Measurements from ENCODE around the gene CLASP1.
"Not testable (repeated sequence)": the region's sequence is repeated elsewhere in the genome, so short reads cannot be mapped to it uniquely, and the experiment has no call there.

Gene CLASP1

DNA sequence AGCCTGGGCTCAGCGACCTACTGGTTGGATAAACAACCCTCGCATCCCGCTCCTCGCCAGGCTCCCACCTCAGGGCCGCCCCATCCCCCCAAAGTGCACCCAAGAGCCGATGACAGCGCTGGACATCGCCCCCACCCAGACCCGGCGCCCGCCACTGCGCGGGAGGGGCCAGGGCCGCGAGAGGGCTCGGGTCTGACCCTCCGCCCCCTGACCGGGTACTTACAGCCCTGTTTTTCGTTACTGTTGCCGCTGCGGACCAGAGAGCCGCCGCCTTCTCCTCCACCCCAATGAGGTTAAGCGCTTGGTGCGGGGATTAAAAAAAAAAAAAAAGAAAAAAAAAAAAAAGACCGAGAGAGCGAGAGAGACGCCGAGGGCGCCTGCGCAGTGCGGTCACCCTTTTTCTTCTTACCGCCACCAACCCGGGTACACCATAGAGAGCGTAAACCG, at the start of gene CLASP1:
Gene CLASP1, minus strand, starts transcription at position 314 of the 447 bp plus-strand sequence. CDS start 43,567 bp downstream, outside the sequence.
- DNase-seq = no peak

DNA sequence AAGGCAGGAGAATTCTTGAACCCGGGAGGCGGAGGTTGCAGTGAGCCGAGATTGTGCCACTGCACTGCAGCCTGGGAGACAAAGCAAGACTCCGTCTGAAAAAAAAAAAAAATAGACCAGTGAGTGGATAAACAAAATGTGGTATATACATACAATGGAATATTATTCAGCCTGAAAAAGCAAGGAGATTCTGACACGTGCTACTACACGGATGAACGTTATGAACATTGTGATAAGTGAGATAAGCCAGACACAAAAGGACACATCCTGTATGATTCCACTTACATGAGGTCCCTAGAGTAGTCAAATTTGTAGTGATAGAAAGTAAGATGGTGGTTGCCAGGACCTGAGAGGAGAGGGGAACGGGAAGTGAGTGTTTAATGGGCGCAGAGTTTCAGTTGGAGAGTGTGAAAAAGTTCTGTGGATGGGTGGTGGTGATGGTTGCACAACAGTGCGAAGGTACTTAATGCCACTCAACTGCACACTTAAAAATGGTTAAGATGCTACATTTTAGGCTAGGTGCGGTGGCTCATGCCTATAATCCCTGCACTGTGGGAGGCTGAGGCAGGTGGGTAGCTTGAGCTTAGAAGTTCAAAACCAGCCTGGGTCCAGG, 49.2 kb upstream of the CLASP1 start:
- DNase-seq = no peak

DNA sequence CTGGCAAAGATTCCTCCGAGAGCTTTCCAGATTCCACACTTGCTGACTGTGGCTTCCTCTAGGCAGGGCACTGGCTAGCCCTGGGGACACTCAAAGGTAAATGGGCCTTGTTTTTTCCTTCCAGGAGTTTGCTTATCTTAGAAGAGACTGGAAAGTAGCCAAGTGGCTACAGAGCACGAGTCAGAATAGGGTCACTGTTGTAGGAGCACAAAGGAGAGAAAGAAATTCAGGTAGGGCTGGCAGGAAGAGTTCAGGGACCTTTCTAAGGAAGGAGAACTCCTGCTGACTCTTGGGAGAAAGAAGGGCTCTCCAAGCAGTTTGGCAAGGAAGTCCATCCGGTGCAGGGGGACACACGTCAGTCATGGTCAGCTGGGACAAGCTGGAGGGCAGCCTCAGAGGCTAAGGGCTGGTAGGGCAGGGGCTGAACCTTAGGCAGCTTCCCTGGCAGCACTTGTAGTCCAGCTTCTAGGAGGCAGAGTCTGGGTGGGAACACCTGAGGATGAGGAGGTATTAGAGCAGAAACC, 47.9 kb upstream of the CLASP1 start:
- no peak for DNase-seq

DNA sequence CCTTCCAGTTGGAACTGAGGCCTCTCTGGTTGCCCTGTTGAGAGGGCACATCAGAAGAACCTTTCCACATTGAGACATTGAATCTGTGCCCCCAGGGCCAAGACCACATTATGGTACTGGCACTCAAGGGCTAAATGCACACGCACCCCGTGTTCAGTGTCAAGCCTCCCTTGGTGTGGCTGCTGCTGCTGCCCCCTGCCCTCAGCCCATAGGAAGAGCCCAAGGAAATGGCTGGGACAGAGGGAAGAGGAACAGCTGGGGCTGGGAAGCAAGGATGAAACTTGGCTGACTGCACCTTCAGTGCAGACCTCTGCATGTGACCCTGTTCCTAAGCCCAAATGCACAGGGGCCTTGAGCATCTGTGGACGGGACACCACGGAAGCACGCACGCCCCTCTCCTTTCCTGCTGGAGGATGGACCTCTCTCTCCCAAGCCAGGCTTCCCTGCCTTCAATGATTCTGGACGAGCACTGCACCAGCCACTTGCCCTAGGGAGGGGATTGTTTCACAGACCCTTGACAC, 47.2 kb upstream of the CLASP1 start:
- no peak for DNase-seq

DNA sequence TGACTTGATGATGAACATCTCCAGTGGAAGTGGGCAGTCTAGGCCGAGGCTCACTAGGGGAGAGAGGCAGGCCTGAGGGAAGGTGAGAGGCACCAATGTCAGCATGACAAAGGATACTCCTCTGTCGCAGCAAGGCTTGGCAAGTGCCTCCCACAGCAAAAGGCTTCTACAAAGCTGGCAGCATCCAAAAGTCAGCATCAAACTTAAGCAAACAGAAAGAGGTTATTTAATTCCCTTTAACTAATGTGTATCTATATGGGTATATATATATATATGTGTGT, 45.8 kb upstream of the CLASP1 start:
- no peak for DNase-seq

DNA sequence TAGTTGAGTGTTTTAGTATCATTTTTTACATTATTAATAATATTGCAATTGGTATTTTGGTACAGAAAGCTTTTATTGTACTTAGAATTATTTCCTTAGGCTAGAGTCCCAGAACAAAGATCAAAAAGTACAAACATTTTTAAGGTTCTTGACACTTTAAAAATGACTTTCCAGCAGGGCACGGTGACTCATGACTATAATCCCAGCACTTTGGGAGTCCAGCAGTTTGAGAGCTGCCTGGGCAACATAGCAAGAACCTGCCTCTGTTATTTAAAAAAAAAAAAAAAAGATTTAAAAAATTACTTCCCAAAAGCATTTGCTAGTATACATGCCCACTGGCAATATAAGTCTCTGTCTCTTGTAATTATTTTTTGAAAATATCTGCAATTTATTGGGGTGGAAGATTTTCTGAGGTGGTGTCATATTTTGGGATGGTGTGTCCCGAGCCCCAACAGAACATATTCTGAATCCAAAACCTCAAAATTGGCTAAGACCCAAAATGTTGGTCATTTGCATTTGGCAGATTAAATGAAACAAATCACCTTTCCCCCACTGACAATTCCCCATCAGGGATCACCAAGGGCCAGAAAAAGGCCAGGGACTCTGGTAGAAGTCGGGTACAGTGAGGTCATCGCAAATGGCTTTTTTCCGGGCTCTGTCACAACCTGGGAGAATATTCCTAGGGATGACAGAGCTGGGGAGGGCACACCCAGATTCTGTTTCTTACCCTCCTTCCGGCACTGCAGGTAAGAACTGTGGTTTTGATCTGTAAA, 45.3 kb upstream of the CLASP1 start:
- DNase-seq = peak; percentile 21

DNA sequence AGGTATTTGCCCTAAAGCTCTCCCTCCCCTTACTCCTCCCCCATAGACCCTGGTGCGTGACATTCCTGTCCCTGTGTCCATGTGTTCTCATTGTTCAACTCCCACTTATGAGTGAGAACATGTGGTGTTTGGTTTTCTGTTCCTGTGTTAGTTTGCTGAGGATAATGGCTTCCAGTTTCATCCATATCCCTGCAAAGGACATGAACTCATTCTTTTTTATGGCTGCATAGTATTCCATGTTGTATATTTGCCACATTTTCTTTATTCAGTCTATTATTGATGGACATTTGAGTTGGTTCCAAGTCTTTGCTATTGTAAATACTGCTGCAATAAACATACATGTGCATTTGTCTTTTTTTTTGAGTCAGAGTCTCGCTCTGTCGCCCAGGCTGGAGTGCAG, 41.3 kb upstream of the CLASP1 start:
- not testable (repeated sequence) for DNase-seq

DNA sequence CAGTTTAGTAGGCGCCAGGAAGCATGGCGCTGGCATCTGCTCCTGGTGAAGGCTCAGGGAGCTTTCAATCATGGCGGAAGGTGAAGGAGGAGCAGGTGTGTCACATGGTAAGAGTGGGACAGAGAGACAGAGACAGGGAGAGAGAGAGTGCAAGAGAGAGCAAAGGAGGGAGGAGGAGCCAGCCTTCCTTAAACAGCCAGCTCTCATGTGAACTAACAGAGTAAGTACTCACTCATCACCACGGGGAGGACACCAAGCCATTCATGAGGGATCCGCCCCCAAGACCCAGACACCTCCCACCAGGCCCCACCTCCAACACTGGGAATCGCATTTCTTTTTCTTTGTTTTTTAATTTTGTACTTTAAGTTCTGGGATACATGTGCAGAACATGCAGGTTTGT, 40.8 kb upstream of the CLASP1 start:
- no peak for DNase-seq

DNA sequence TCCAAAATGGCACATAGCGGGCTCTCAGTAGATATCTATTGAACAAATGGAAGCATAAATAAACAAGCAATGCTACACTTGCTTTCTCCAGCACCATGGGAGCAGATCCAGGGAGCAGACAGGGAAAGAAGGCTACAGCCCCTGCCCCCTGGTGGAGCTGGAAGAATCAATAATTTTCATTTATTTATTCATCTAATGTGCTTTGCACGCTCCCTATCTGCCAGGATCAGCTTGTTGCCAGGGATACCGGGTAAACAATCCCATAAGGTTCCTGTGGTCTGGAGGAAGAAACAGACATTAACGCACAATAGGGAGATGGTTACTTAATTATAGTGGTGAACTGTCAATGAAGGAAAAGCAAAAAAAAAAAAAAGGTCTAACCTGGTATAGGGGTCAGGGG, 40.1 kb upstream of the CLASP1 start:
- peak; percentile 48 for DNase-seq

DNA sequence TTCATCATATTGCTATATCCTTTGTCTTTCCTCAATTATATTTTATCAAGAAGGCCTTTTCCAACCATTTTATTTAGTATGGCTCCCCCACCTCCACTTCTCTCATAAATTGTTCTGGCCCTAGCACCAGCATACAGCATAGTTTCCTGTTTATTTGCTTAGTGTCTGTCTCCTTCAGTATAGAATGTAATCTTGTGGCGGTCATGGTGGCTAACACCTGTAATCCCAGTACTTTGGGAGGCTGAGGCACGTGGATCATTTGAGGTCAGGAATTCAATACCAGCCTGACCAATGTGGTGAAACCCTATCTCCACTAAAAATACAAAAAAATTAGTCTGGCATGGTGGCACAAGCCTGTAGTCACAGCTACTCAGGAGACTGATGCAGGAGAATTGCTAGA, 39.6 kb upstream of the CLASP1 start:
- DNase-seq = no peak

DNA sequence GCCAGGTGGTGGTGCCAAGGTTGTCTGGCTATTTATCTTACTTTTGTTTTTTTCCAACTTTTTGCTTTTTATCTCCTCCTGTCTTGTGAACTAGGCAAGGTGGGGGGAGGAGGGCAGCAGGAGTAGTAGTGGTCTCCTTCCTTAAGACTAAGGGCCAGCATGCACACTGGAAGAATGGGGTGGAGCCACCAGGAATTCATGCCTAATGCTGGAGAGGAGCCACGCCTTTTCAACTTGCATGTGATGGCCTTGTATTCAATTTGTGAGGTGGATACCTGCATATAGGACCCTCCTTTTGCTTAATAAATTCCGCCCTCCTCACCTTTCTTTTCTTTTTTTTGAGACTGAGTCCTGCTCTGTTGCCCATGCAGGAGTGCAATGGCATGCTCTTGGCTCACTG, 37.6 kb upstream of the CLASP1 start:
- DNase-seq = no peak

DNA sequence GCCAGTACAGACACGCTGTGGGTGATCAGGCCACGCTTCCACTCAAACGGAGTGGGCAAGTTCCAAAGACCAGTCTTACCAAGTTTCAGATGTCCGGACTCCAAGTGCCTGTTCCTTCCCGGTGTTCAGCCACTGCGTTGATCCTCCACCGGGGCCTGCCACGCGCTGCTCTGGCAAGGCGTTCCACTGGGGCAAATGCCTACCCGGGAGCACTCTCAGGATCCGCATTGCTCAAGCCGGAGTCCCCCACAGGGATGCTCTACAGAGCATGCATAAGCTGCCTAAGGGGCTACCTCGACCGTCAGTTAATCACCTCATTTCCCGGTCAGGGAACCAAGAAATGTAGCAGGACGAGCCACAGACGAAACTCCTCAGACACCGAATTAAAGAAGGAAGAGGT, 37.0 kb upstream of the CLASP1 start:
- DNase-seq = no peak

DNA sequence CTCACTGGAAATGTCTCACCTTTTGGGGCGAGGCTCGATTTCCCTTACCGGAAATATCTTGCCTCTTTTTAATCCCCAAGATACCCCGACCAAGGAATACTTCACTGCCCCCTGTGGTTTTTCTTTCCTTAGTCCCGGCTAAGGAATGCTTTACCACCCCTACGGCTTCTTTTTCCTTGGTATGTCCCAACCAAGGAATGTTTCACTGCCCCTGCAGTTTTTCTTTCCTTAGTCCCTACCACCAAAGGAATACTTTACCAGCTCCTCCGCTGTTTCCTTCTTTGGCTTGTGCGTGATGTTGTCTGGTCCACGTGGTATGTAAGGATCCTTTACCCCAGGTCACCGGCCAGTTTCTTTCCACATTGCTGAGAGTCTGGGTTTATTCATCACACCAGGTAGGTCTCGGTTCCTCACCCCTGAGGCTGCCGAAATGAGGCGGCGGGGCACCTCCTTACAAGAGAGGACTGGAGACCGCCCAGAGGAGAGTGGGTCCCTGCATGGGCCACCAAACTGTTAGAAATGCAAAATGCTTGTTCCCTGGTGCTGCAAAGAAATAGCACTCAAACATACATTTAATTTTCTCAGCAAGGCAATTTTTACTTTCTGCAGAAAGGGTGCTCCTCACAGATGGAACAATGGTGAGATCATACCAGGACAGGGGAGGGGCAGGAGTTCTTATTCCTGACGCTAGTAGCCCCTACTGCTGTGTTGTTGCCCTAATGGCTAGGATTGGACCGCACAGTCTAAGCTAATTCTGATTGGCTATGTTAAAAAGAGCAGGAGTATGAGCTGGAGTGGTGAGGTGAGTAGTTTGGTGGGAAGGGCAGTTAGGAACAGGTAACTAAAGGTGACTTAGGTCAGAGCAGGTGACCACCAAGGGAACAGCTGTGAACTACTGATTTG, 33.4 kb upstream of the CLASP1 start:
- no peak for DNase-seq

DNA sequence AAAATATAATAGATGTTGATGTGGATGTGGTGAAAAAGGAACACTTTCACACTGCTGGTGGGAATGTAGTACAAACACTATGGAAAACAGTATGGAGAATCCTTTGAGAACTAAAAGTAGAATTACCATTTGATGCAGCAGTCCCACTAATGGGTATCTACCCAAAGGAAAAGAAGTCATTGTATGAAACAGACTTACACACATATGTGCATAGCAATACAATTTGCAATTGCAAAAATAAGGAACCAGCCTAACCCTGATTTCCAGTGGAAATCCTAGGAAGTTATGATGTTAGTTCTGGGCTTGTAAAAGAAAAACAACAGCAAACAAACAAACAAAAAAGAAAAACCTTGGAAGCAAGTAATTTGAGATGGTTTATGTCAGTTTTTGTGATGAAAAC, 28.6 kb upstream of the CLASP1 start:
- no peak for DNase-seq

DNA sequence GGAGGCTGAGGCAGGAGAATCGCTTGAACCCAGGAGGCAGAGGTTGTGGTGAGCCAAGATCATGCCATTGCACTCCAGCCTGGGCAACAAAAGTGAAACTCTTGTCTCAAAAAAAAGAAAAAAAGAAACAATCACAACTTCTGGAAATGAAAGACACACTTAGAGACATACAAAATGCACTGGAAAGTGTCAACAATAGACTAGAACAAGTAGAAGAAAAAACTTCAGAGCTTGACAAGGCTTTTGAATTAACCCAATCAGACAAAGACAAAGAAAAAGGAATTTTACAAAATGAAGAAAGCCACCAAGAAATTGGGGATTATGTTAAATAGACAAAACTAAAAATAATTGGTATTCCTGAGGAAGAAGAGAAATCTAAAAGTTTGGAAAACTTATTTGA, 22.4 kb upstream of the CLASP1 start:
- DNase-seq = not testable (repeated sequence)

DNA sequence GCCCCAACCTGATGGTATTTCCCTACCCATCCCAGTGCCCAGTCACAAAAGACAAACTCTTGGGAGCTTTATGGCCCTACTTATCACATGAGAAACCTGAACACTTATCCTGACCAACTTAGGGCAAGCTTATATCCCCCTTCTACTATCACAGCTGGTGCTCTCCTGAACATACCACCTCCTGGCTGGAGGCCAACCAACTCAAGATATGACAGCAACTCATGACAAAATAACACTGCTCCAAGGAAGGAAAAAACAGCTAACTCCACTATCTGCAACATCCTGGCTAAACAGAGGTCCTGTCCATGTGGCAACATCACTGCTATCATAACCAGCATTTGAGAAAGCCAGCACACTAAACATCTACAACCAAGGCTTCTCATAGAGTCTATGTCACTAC, 20.9 kb upstream of the CLASP1 start:
- DNase-seq = no peak

DNA sequence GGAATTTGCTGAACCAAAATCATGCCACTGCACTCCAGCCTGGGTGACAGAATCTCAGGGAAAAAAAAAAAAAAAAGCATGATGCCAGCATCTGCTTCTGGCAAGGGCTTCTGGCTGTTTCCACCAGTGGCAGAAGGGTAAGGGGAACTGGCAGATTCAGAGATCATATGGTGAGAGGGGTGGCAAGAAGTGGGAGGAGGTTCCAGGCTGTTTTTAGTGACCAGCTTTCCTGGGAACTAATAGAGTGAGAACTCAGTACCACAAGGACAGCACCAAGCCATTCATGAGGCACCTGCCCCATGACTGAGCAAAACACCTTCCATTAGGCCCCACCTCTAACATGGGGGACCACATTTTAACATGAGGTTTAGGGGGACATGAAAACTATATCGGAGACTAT, 18.4 kb upstream of the CLASP1 start:
- DNase-seq = no peak

DNA sequence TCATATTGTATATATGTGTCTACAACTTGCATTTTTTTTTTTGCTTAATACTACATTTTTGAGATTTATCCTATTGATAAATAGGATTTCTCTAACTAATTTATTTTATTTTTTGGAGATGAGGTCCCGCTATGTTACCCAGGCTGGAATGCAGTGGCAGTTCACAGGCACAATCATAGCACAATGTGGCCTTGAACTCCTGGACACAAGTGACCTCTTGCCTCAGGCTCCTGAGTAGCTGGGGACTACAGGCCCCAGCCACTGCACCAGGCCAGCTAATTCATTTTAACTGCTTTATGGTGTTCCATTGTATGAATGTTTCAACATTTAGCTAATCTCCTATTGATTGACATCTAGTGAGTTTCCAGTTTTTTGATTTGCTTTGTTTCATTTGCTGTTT, 16.8 kb upstream of the CLASP1 start:
- DNase-seq = no peak

DNA sequence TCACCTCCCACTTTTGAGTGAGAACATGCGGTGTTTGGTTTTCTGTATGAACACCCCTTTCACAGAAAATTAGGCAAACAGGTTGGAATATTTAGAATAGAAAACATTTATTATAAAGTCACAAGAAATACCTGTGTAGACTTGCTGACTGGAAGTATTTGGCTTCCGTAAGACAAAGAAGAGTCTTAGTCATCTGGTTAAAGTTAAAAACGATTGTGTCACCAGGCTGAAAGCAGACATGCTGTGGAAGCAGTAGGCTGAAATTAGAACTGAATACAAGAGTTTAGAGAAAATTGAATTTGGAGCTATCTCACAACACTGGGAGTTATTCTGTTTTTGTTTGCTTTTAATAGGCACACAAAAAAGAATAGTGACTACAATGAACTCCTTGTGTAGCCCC, 16.2 kb upstream of the CLASP1 start:
- DNase-seq = no peak

DNA sequence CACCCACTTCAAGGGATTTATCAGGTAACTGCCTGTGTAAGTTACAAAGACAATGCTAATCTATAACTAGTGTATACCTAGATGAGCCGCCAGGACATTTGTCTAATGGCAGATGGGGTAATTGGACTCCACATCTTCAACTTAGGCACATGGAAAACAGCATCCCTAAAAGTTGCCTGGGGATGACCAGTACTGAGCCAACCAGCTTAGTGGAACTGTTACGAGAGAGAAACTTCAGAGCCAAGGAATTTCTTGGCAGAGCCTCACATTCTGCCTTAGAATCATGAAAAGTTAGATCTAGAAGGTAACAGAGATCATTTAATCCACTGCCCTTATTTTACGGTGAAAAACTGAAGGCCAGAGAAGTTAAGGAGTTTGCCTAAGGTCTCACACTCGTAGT, 15.5 kb upstream of the CLASP1 start:
- DNase-seq = no peak

DNA sequence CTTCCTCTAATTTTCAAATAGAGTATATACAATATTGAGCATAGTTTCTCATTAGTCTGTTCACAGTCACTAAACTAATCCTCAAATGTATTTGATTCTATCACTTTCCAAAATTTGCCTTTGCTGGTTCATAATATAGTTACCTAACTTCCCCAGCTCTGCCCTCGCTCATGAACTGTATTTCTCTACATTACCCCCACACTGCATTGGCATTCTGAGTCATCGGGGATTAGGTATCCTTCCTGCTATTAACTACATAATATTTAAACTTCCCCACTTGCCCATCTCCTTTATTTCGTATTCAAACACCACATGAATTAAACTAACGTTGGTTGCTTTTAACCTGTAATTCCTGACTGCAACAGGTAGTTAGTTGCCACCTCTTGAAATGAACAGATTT, 14.8 kb upstream of the CLASP1 start:
- no peak for DNase-seq

DNA sequence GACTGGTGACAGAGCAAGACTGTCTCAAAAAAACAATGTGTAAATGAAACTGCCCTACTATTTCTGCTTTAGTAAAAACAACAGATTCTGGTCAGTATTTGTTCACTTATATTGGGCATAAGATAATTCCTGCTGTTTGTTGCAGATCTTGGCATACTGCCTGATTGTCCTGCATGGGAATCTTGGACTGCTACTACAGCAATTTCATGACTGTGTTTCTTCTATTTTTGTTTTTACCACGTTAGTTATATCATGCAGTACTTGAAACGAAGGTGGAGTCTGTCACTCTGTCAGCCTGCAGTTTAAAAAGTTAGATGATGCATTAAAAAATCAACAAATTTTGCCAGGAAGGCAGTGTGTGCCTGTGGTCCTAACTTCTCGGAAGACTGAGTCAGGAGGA, 14.2 kb upstream of the CLASP1 start:
- DNase-seq = no peak

DNA sequence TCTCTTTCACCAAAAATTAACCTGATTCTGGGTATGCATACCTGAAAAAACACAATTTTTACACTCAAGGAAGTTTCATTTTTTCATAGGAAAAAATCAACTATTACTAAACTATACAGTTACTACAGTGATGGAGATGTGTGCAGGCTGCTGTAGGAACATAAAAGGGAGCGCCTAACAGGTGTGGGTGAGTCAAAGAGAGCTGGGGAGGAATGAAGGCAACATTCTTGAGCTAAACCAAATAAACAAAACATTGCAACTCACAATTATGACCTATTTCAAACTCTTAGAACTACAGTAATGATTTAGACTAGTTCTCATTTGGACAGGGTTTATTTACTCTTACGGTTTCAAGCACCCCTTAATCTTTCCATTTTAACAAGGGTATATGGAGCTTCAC, 13.4 kb upstream of the CLASP1 start:
- DNase-seq = no peak

DNA sequence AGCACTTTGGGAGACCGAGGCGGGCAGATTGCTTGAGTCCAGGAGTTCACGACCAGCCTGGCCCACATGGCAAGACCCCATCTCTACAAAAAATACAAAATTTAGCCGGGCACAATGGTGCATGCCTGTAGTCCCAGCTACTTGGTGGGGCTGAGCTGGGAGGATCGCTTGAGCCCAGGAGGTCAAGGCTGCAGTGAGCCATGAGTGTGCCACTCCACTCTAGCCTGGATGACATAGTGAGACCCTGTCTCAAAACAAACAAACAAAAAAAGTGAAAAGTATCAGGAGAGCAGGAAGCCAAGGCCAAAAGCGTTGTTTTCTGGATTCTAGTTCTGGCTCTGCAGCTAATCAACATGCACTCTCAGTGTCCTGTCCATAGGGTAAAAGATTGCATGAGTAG, 10.7 kb upstream of the CLASP1 start:
- DNase-seq = no peak
